22Rv1 (cell line): Measurements from ENCODE around the gene DIP2B.

Source experiments
- H3K27ac ChIP-seq: fragments of 450-650 bp; 2 replicates; pipeline ENCODE4 v1.5.1; 2017
- ZFX ChIP-seq: fragments of 450-650 bp; IDR thresholded peaks from 2 replicates; pipeline ENCODE4 v1.6.1; 2017; ENCODE audit warnings: antibody characterized with exemption, borderline replicate concordance
- TF ChIP-seq, protein P1 (sequence below): fragments of 450-650 bp; IDR thresholded peaks from 2 replicates; pipeline ENCODE4 v1.5.1; 2017; ENCODE audit warnings: mild to moderate bottlenecking

DIP2B gene

GRCh38 chr12:50604640-50604920, 99.8 kb downstream of the DIP2B start:
- no peak overlapping the region for H3K27ac ChIP-seq
- TF ChIP-seq ZFX: no peak
- TF ChIP-seq, protein P1, sequence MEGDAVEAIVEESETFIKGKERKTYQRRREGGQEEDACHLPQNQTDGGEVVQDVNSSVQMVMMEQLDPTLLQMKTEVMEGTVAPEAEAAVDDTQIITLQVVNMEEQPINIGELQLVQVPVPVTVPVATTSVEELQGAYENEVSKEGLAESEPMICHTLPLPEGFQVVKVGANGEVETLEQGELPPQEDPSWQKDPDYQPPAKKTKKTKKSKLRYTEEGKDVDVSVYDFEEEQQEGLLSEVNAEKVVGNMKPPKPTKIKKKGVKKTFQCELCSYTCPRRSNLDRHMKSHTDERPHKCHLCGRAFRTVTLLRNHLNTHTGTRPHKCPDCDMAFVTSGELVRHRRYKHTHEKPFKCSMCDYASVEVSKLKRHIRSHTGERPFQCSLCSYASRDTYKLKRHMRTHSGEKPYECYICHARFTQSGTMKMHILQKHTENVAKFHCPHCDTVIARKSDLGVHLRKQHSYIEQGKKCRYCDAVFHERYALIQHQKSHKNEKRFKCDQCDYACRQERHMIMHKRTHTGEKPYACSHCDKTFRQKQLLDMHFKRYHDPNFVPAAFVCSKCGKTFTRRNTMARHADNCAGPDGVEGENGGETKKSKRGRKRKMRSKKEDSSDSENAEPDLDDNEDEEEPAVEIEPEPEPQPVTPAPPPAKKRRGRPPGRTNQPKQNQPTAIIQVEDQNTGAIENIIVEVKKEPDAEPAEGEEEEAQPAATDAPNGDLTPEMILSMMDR: no peak

DNA sequence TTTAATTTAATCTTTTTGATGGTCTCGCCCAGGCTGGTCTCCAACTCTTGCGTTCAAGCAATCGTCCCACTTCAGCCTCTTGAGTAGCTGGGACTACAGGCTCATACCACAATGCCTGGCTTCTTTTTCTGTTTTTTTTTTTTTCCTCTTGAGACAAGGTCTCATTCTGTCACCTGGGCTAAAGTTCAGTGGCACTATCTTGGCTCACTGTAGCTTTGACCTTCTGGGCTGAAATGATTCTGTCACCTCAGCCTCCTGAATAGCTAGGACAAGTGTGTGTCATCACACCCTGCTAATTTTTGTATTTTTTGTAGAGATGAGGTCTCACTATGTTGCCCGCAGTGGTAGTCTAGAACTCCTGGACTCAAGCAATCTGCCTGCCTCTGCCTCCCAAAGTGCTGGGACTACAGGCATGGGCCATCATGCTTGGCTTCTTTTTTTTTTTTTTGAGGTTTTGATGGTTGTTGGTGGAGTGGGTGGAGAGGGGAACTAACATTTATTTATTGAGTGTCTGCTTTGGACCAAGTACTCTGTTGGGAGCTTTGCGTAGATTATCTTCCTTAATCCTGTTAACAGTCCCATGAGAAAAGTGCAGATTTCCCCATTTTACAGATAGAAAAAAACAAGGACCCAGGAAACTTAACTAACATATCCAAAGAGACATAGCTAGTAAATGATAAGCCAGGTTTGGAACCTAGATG, 102.0 kb downstream of the DIP2B start:
- H3K27ac ChIP-seq: no peak overlapping the region
- TF ChIP-seq ZFX: no peak
- TF ChIP-seq, protein P1: no peak

GRCh38 chr12:50609292-50609874, 104.6 kb downstream of the DIP2B start:
- TF ChIP-seq, protein P1: no peak
- TF ChIP-seq ZFX: no peak
- H3K27ac ChIP-seq: no peak overlapping the region

DNA sequence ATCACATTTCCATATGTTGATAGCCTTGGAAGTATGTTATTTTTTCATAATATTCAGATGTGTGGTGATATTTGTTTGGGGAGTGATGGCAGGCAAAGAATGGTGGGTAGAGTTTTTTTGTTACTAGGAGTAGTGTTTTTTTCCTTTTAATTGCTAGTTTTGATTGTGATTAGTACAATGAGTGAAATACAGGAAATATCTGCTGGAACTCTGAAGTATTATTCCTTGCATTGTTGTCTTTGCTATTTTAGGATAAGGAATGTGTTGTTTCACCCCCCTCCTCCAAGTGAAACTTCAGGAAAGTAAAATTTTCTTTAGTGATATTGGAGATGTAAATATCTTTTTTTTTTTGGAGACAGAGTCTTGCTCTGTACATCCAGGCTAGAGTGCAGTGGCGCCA, 105.4 kb downstream of the DIP2B start:
- no peak overlapping the region for H3K27ac ChIP-seq
- TF ChIP-seq, protein P1: no peak
- TF ChIP-seq ZFX: no peak

GRCh38 chr12:50611021-50611744, 106.4 kb downstream of the DIP2B start:
- no peak overlapping the region for H3K27ac ChIP-seq
- TF ChIP-seq ZFX: no peak
- TF ChIP-seq, protein P1: no peak

DNA sequence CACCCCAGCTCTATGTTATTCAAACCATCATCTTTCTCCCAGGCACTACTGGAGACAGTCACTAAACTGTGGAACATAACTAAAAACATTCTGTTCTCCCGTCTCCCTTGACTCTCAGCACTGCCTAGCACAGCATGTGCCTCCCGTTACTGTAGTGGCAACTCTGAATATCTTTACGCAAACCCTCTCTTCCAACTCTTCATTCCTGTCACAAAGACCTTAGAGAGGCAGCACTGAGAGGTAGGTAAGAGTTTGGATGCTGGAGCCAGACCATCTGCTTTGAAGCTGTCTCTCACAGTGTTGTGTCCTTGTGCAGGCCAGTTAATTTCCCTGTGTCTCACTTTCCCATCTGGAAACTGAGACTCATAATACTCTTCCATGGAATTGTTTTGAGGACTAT, 108.1 kb downstream of the DIP2B start:
- TF ChIP-seq, protein P1: no peak
- no peak for TF ChIP-seq ZFX
- H3K27ac ChIP-seq: no peak overlapping the region

DNA sequence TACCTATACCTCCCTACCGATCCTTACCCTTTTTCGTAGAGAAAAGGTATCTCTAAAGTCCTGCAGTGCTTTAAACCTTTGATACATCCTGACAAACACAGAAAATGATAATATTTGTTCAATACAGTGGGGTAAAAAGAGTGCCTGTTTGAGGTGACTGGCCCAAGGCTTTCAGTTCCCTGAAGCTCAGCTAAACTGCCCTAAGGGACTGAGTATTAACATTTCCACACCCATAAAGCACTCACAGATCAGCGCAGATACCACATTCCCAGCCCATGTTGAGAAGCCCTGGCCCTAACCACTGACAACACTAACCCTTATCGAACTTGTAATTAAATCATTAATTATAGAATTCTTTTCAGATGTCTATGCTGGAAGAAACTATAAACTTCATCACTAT, 108.7 kb downstream of the DIP2B start:
- TF ChIP-seq ZFX: no peak
- TF ChIP-seq, protein P1: no peak
- no peak overlapping the region for H3K27ac ChIP-seq
